22Rv1 (cell line): ENCODE results near the gene FBXO15.

Experiments used
- ZFX ChIP-seq: fragments of 450-650 bp; IDR thresholded peaks from 2 replicates; pipeline ENCODE4 v1.6.1; 2017; ENCODE audit warnings: antibody characterized with exemption, borderline replicate concordance
- TF ChIP-seq, protein P1 (sequence below): fragments of 450-650 bp; IDR thresholded peaks from 2 replicates; pipeline ENCODE4 v1.5.1; 2017; ENCODE audit warnings: mild to moderate bottlenecking

GRCh38 chr18:74191577-74191976 is 43.9 kb upstream of the FBXO15 start:
- TF ChIP-seq, protein P1, sequence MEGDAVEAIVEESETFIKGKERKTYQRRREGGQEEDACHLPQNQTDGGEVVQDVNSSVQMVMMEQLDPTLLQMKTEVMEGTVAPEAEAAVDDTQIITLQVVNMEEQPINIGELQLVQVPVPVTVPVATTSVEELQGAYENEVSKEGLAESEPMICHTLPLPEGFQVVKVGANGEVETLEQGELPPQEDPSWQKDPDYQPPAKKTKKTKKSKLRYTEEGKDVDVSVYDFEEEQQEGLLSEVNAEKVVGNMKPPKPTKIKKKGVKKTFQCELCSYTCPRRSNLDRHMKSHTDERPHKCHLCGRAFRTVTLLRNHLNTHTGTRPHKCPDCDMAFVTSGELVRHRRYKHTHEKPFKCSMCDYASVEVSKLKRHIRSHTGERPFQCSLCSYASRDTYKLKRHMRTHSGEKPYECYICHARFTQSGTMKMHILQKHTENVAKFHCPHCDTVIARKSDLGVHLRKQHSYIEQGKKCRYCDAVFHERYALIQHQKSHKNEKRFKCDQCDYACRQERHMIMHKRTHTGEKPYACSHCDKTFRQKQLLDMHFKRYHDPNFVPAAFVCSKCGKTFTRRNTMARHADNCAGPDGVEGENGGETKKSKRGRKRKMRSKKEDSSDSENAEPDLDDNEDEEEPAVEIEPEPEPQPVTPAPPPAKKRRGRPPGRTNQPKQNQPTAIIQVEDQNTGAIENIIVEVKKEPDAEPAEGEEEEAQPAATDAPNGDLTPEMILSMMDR = no peak
- no peak for TF ChIP-seq ZFX
